Caco-2 (cell line): Measurements from ENCODE around the gene NEB. TPM values are rescaled to one million over a fixed set of nuclear protein-coding genes. Genes with fewer than 3 reads are reported as not detected.

Experiments used
- BruUV-seq: library from RNA; stranded (reverse); fragments of 400-500 nt; replicated peaks from 2 replicates; lab custom pipeline; 2021; lab: Mats Ljungman, UMichigan
- CTCF ChIA-PET: fragments of 300-600 bp; sonication (Branson Sonifier 250); formaldehyde crosslinking; loops from one replicate; lab custom pipeline; 2022; ENCODE audit warnings: antibody characterized with exemption; lab: Charles Lee
- POLR2A ChIA-PET: fragments of 300-600 bp; sonication (Branson Sonifier 250); formaldehyde crosslinking; loops from one replicate; lab custom pipeline; 2022; ENCODE audit warnings: antibody characterized with exemption; lab: Charles Lee
- DNase-seq, 2 experiments: peaks; one replicate each; pipeline versions ENCODE4 v3.0.0 to v3.0.0-alpha.2; 2020 to 2022
- H3K27me3 ChIP-seq: replicated peaks from 2 replicates; pipeline ENCODE4 v1.6.0; 2011; ENCODE audit warnings: low read length; ENCODE audit not compliant: control insufficient read depth, insufficient read depth
- H3K36me3 ChIP-seq: 2 replicates; pipeline ENCODE4 v1.5.1; 2011; ENCODE audit warnings: low read length; ENCODE audit not compliant: control insufficient read depth, insufficient read depth
- H3K4me1 ChIP-seq: fragments of 250-450 bp; sonication (Bioruptor Pico); 2 replicates; pipeline ENCODE4 v1.5.1; 2020; ENCODE audit warnings: mild to moderate bottlenecking
- H3K4me3 ChIP-seq: 2 replicates; pipeline ENCODE4 v1.5.1; 2011; ENCODE audit warnings: low read depth, mild to moderate bottlenecking, control low read depth, low read length
- H3K9me3 ChIP-seq: fragments of 250-450 bp; sonication (Bioruptor Pico); 2 replicates; pipeline ENCODE4 v1.5.1; 2020; ENCODE audit warnings: mild to moderate bottlenecking, moderate library complexity
- H3K27ac Mint-ChIP-seq: one replicate; pipeline ENCODE4 v1.8.0; 2022; ENCODE audit warnings: mixed read lengths; ENCODE audit not compliant: unreplicated experiment
- H3K27me3 Mint-ChIP-seq: one replicate; pipeline ENCODE4 v1.8.0; 2022; ENCODE audit warnings: mixed read lengths; ENCODE audit not compliant: insufficient read depth, unreplicated experiment
- H3K36me3 Mint-ChIP-seq: one replicate; pipeline ENCODE4 v1.8.0; 2022; ENCODE audit warnings: mild to moderate bottlenecking, mixed read lengths; ENCODE audit not compliant: insufficient read depth, unreplicated experiment
- H3K4me1 Mint-ChIP-seq: one replicate; pipeline ENCODE4 v1.8.0; 2022; ENCODE audit warnings: low read depth, mixed read lengths; ENCODE audit not compliant: unreplicated experiment
- H3K4me3 Mint-ChIP-seq: one replicate; pipeline ENCODE4 v1.8.0; 2022; ENCODE audit warnings: mild to moderate bottlenecking, moderate library complexity, mixed read lengths; ENCODE audit not compliant: unreplicated experiment
- H3K9me3 Mint-ChIP-seq: one replicate; pipeline ENCODE4 v1.8.0; 2022; ENCODE audit warnings: mixed read lengths; ENCODE audit not compliant: unreplicated experiment
- CTCF ChIP-seq, 2 experiments: fragments of 200-600 bp in 1 of 2; IDR thresholded peaks; 1 replicate in 1 of 2; 2 replicates in 1 of 2; pipeline versions ENCODE4 v1.5.1 to v1.8.0; 2011 to 2022; ENCODE audit warnings: antibody characterized with exemption in 1 of 2, control low read depth in 1 of 2, inconsistent platforms in 1 of 2, low read depth in 1 of 2, low read length in 1 of 2, mild to moderate bottlenecking in 1 of 2, moderate library complexity in 1 of 2; ENCODE audit not compliant: insufficient read depth in 1 of 2, severe bottlenecking in 1 of 2, unreplicated experiment in 1 of 2
- intact Hi-C: fragments of 100-400 bp; cut with micrococcal nuclease; formaldehyde crosslinking; loops from one replicate; pipeline ENCODE4 v1.10.0; 2022; ENCODE audit not compliant: unreplicated experiment
- total RNA-seq: library from RNA; stranded (reverse); gene quantifications from 2 replicates; pipeline ENCODE4 v1.2.3, GENCODE V29; 2022

NEB gene
- total RNA-seq, 1 experiment from 2014 or later, result 14.7 TPM

- no peaks in the 10 kb centered on the region for H3K27me3 Mint-ChIP-seq
- BruUV-seq, result no TSS peak
- Histone ChIP-seq H3K9me3 (no peaks in the 10 kb centered on the region), H3K4me3 (no peak overlapping the region), H3K4me1 (no peaks in the 10 kb centered on the region), H3K27me3 (no peaks in the 10 kb centered on the region), H3K36me3 (no peaks in the 10 kb centered on the region; the same call in 1 of the 2 replicates)
- no peak for DNase-seq
- TF ChIP-seq CTCF (IDR thresholded peaks at IDR 0.05; ENCODE audit: insufficient read depth in 1 of 2, low read depth in 1 of 2, low read length in 1 of 2, severe bottlenecking in 1 of 2, unreplicated experiment in 1 of 2), result no peak
- CTCF ChIA-PET, result no interaction called here
- POLR2A ChIA-PET, result no interaction called here
- intact Hi-C loops, result no loop called here
- H3K36me3 Mint-ChIP-seq, result no peaks in the 10 kb centered on the region
- no peak overlapping the region for H3K4me3 Mint-ChIP-seq
- H3K4me1 Mint-ChIP-seq, result no peaks in the 10 kb centered on the region
- no peaks in the 10 kb centered on the region for H3K9me3 Mint-ChIP-seq
- no peak overlapping the region for H3K27ac Mint-ChIP-seq
These were observed 94.2 kb downstream of the NEB start for GRCh38 chr2:151640087-151640486.

- no TSS peak for BruUV-seq
- ChIA-PET POLR2A (no interaction called here), CTCF (no interaction called here)
- Mint-ChIP-seq H3K27me3 (no peaks in the 10 kb centered on the region), H3K9me3 (no peaks in the 10 kb centered on the region), H3K4me3 (no peak overlapping the region), H3K4me1 (no peaks in the 10 kb centered on the region), H3K36me3 (no peaks in the 10 kb centered on the region), H3K27ac (no peak overlapping the region)
- intact Hi-C loops, result loop anchor here (10.0 kb wide), 1 partner anchor 386 kb away; no protein-coding TSS in a partner anchor
- H3K9me3 ChIP-seq, result no peaks in the 10 kb centered on the region
- no peaks in the 10 kb centered on the region for H3K4me1 ChIP-seq
- no peak overlapping the region for H3K4me3 ChIP-seq
- DNase-seq, result no peak
- no peaks in the 10 kb centered on the region; the same call in 1 of the 2 replicates for H3K36me3 ChIP-seq
- no peak for TF ChIP-seq CTCF (IDR thresholded peaks at IDR 0.05; ENCODE audit: insufficient read depth in 1 of 2, low read depth in 1 of 2, low read length in 1 of 2, severe bottlenecking in 1 of 2, unreplicated experiment in 1 of 2)
- H3K27me3 ChIP-seq, result no peaks in the 10 kb centered on the region
These were observed 95.3 kb downstream of the NEB start for GRCh38 chr2:151638990-151639389.

- BruUV-seq, result no TSS peak
- POLR2A ChIA-PET, result no interaction called here
- Histone ChIP-seq H3K27me3 (no peaks in the 10 kb centered on the region), H3K36me3 (no peaks in the 10 kb centered on the region), H3K4me1 (no peaks in the 10 kb centered on the region), H3K4me3 (no peak overlapping the region), H3K9me3 (no peaks in the 10 kb centered on the region)
- H3K27me3 Mint-ChIP-seq, result no peaks in the 10 kb centered on the region
- H3K9me3 Mint-ChIP-seq, result no peaks in the 10 kb centered on the region
- no peak overlapping the region for H3K27ac Mint-ChIP-seq
- DNase-seq, result peak; percentile 50 to 55
- no peak for TF ChIP-seq CTCF (IDR thresholded peaks at IDR 0.05; ENCODE audit: insufficient read depth in 1 of 2, low read depth in 1 of 2, low read length in 1 of 2, severe bottlenecking in 1 of 2, unreplicated experiment in 1 of 2)
- H3K4me3 Mint-ChIP-seq, result no peak overlapping the region
- H3K36me3 Mint-ChIP-seq, result no peaks in the 10 kb centered on the region
- no peaks in the 10 kb centered on the region for H3K4me1 Mint-ChIP-seq
- intact Hi-C loops, result loop anchor here (10.0 kb wide), 1 partner anchor 386 kb away; no protein-coding TSS in a partner anchor
- CTCF ChIA-PET, result interaction anchor here (0.6 kb wide), 1 partner anchor 390 kb away, joined by 7 read pairs; no protein-coding TSS in a partner anchor
These were observed 95.9 kb downstream of the NEB start for GRCh38 chr2:151638191-151638933.
